Neuronal stem cell (in vitro differentiated cells): ENCODE results near the gene TKTL1.
"Not testable (repeated sequence)": the region's sequence is repeated elsewhere in the genome, so short reads cannot be mapped to it uniquely, and the experiment has no call there.

Experiments used
- DNase-seq: peaks from one replicate; pipeline ENCODE4 v3.0.0-alpha.2; 2013; ENCODE audit warnings: low spot score
- H2AFZ ChIP-seq: one replicate; pipeline ENCODE4 v1.6.1; 2013; ENCODE audit warnings: mild to moderate bottlenecking, low read length, inconsistent platforms
- H2AK5ac ChIP-seq: 2 replicates; pipeline ENCODE4 v1.6.1; 2013; ENCODE audit warnings: low read depth, mild to moderate bottlenecking, inconsistent platforms, low read length, moderate library complexity, mixed read lengths
- H2BK120ac ChIP-seq: 2 replicates; pipeline ENCODE4 v1.6.1; 2013; ENCODE audit warnings: low read depth, mild to moderate bottlenecking, inconsistent platforms, low read length, moderate library complexity, mixed read lengths
- H2BK12ac ChIP-seq: one replicate; pipeline ENCODE4 v1.6.1; 2013; ENCODE audit warnings: low read length, inconsistent platforms
- H2BK15ac ChIP-seq: 2 replicates; pipeline ENCODE4 v1.6.1; 2013; ENCODE audit warnings: mild to moderate bottlenecking, low read length, inconsistent platforms, mixed read lengths
- H2BK5ac ChIP-seq: one replicate; pipeline ENCODE4 v1.6.1; 2013; ENCODE audit warnings: inconsistent platforms, mild to moderate bottlenecking, low read length, moderate library complexity
- H3K14ac ChIP-seq: one replicate; pipeline ENCODE4 v1.6.1; 2013; ENCODE audit warnings: low read length, inconsistent platforms
- H3K18ac ChIP-seq: 2 replicates; pipeline ENCODE4 v1.6.1; 2013; ENCODE audit warnings: low read length, inconsistent platforms
- H3K23ac ChIP-seq: 2 replicates; pipeline ENCODE4 v1.6.1; 2013; ENCODE audit warnings: low read depth, mild to moderate bottlenecking, mixed read lengths, low read length, inconsistent platforms; ENCODE audit not compliant: poor library complexity
- H3K27ac ChIP-seq: replicated peaks from 3 replicates; pipeline ENCODE4 v1.5.1; 2013; ENCODE audit warnings: low read length, inconsistent platforms
- H3K27me3 ChIP-seq, 3 experiments: 2 replicates each; pipeline ENCODE4 v1.6.1; 2013; ENCODE audit warnings: low read length in 3 of 3, mild to moderate bottlenecking in 2 of 3, inconsistent platforms in 1 of 3, low read depth in 1 of 3, mixed read lengths in 1 of 3, moderate library complexity in 1 of 3; ENCODE audit not compliant: control insufficient read depth in 3 of 3, insufficient read depth in 3 of 3
- H3K36me3 ChIP-seq, 2 donors: replicated peaks in 1 of 2; 2 replicates each; pipeline ENCODE4 v1.6.1; 2013; ENCODE audit warnings: low read length in 2 of 2; ENCODE audit not compliant: control insufficient read depth in 2 of 2, insufficient read depth in 2 of 2
- H3K4ac ChIP-seq: 2 replicates; pipeline ENCODE4 v1.6.1; 2013; ENCODE audit warnings: inconsistent platforms, mild to moderate bottlenecking, low read length, moderate library complexity
- H3K4me1 ChIP-seq, 2 donors: 1 replicate in 1 of 2; 2 replicates in 1 of 2; pipeline ENCODE4 v1.6.1; 2013; ENCODE audit warnings: low read length in 2 of 2, low read depth in 1 of 2; ENCODE audit not compliant: control insufficient read depth in 2 of 2, insufficient read depth in 1 of 2
- H3K4me2 ChIP-seq: one replicate; pipeline ENCODE4 v1.6.1; 2013; ENCODE audit warnings: mild to moderate bottlenecking, low read length, inconsistent platforms; ENCODE audit not compliant: insufficient read depth, poor library complexity, severe bottlenecking
- H3K4me3 ChIP-seq, 2 donors: 2 replicates each; pipeline ENCODE4 v1.5.1; 2013; ENCODE audit warnings: low read length in 2 of 2, mild to moderate bottlenecking in 2 of 2, inconsistent platforms in 1 of 2, moderate library complexity in 1 of 2
- H3K79me1 ChIP-seq: one replicate; pipeline ENCODE4 v1.6.1; 2013; ENCODE audit warnings: low read depth, mild to moderate bottlenecking, inconsistent platforms, low read length, moderate library complexity
- H3K9ac ChIP-seq: one replicate; pipeline ENCODE4 v1.6.1; 2013; ENCODE audit warnings: mild to moderate bottlenecking, low read depth, low read length, inconsistent platforms; ENCODE audit not compliant: poor library complexity
- H3K9me3 ChIP-seq, 2 donors: replicated peaks in 1 of 2; 2 replicates each; pipeline versions ENCODE3 to v1.6.1; 2013; ENCODE audit warnings: low read length in 2 of 2, mild to moderate bottlenecking in 2 of 2, inconsistent platforms in 1 of 2, low read depth in 1 of 2, mixed read lengths in 1 of 2, moderate library complexity in 1 of 2; ENCODE audit not compliant: control insufficient read depth in 2 of 2, insufficient read depth in 1 of 2
- H4K8ac ChIP-seq: one replicate; pipeline ENCODE4 v1.6.1; 2013; ENCODE audit warnings: low read depth, mild to moderate bottlenecking, inconsistent platforms, low read length, moderate library complexity
- H4K91ac ChIP-seq: one replicate; pipeline ENCODE4 v1.6.1; 2013; ENCODE audit warnings: low read length, low read depth, mild to moderate bottlenecking, inconsistent platforms; ENCODE audit not compliant: poor library complexity
- WGBS, 2 donors: extraction: QIAGEN DNeasy Blood & Tissue Kit; methylation state at CpG; one replicate each; pipeline ENCODE4 v1.1.7; 2013; ENCODE audit warnings: missing lambda C conversion rate in 2 of 2, mixed read lengths in 1 of 2; ENCODE audit not compliant: insufficient read length in 2 of 2, insufficient replicate concordance in 1 of 2; ENCODE audit errors: extremely low coverage in 2 of 2; 5-methylcytosine and 5-hydroxymethylcytosine counted together

Gene TKTL1

GRCh38 chrX:154258711-154259110 is 36.9 kb upstream of the TKTL1 start:
- H2BK15ac ChIP-seq, H4K8ac ChIP-seq, H3K79me1 ChIP-seq, H2BK5ac ChIP-seq, H3K36me3 ChIP-seq, H3K27me3 ChIP-seq, H3K4me1 ChIP-seq, H3K4me3 ChIP-seq, H4K91ac ChIP-seq, H2AFZ ChIP-seq, DNase-seq, H3K14ac ChIP-seq, H2BK120ac ChIP-seq, H3K4ac ChIP-seq, H2AK5ac ChIP-seq, H3K23ac ChIP-seq, H3K9me3 ChIP-seq, H3K9ac ChIP-seq, H3K4me2 ChIP-seq, H2BK12ac ChIP-seq, H3K18ac ChIP-seq, H3K27ac ChIP-seq: not testable (repeated sequence)
- WGBS, 2 donors = no CpG with 5 or more reads among the region's 10 CpGs

GRCh38 chrX:154263072-154263471 is 32.5 kb upstream of the TKTL1 start:
- H3K79me1 ChIP-seq, H3K9ac ChIP-seq, H2AFZ ChIP-seq, H2BK12ac ChIP-seq, DNase-seq, H3K4me2 ChIP-seq, H3K4me1 ChIP-seq, H3K4me3 ChIP-seq, H3K9me3 ChIP-seq, H3K36me3 ChIP-seq, H3K4ac ChIP-seq, H4K91ac ChIP-seq, H2BK5ac ChIP-seq, H4K8ac ChIP-seq, H2BK120ac ChIP-seq, H3K23ac ChIP-seq, H2BK15ac ChIP-seq, H3K27me3 ChIP-seq, H2AK5ac ChIP-seq, H3K18ac ChIP-seq, H3K27ac ChIP-seq, H3K14ac ChIP-seq: not testable (repeated sequence)
- WGBS, 2 donors = no CpG with 5 or more reads among the region's 6 CpGs

- H3K36me3 ChIP-seq, H4K91ac ChIP-seq, DNase-seq, H3K4ac ChIP-seq, H3K9ac ChIP-seq, H4K8ac ChIP-seq, H3K9me3 ChIP-seq, H3K4me2 ChIP-seq, H2BK15ac ChIP-seq, H3K4me3 ChIP-seq, H3K14ac ChIP-seq, H3K18ac ChIP-seq, H2BK120ac ChIP-seq, H2BK5ac ChIP-seq, H2AFZ ChIP-seq, H3K4me1 ChIP-seq, H3K79me1 ChIP-seq, H3K27me3 ChIP-seq, H3K27ac ChIP-seq, H3K23ac ChIP-seq, H2AK5ac ChIP-seq, H2BK12ac ChIP-seq: not testable (repeated sequence)
- whole genome bisulfite sequencing, 2 donors = no CpG with 5 or more reads among the region's 3 CpGs
These were observed 26.4 kb upstream of the TKTL1 start for GRCh38 chrX:154269245-154269644.

- H3K79me1 ChIP-seq, H2BK120ac ChIP-seq, H3K9ac ChIP-seq, H3K23ac ChIP-seq, H2BK15ac ChIP-seq, DNase-seq, H3K14ac ChIP-seq, H4K91ac ChIP-seq, H3K27me3 ChIP-seq, H3K4me3 ChIP-seq, H3K4me2 ChIP-seq, H2BK12ac ChIP-seq, H3K4me1 ChIP-seq, H3K27ac ChIP-seq, H2AK5ac ChIP-seq, H3K36me3 ChIP-seq, H3K4ac ChIP-seq, H4K8ac ChIP-seq, H3K9me3 ChIP-seq, H3K18ac ChIP-seq, H2AFZ ChIP-seq, H2BK5ac ChIP-seq: not testable (repeated sequence)
- no CpG with 5 or more reads among the region's 23 CpGs for WGBS, 2 donors
These were observed 10.9 kb upstream of the TKTL1 start for GRCh38 chrX:154284489-154285338.
